ENCODE results near the gene USP5.
A peak's percentile ranks its signal among the peaks of the same experiment; 100 is the strongest.

USP5 gene

GRCh38 chr12:6899427-6899826 is 47.5 kb downstream of the USP5 start:
- CTCF ChIA-PET = interaction anchor here (1.0 to 2.4 kb wide), 5 partner anchors 8 to 31 kb away, joined by 3 to 11 read pairs (median 5); no protein-coding TSS in a partner anchor
- POLR2A ChIA-PET = no interaction called here
- no peak for DNase-seq
- H3K4me1 ChIP-seq (ENCODE audit: control extremely low read depth in 1 of 4, control insufficient read depth in 4 of 4, insufficient read depth in 4 of 4, low read length in 3 of 4) = peaks cover 13 to 33% (median 28%) of the 10 kb centered on the region in 4 experiments
- WGBS (ENCODE audit: insufficient coverage) = 61% methylated on average over 3 of the region's 5 CpGs
- H3K36me3 ChIP-seq (ENCODE audit: control insufficient read depth in 4 of 4, insufficient read depth in 4 of 4, low read length in 3 of 4) = no peaks in the 10 kb centered on the region
- no peak overlapping the region for H3K4me3 ChIP-seq (ENCODE audit: control insufficient read depth in 1 of 7, extremely low read depth in 1 of 7, insufficient read depth in 4 of 7, low read depth in 2 of 7, low read length in 6 of 7)
- peak overlapping the region in 1 of 2 experiments; percentile 55 for H3K27ac ChIP-seq (ENCODE audit: insufficient read depth in 1 of 2, low read depth in 1 of 2, low read length in 2 of 2, poor library complexity in 1 of 2, severe bottlenecking in 2 of 2)
- H3K27me3 ChIP-seq (replicated peaks in 2 of 5; ENCODE audit: control insufficient read depth in 4 of 5, insufficient read depth in 5 of 5, low read length in 4 of 5) = no peaks in the 10 kb centered on the region
- H3K9me3 ChIP-seq (ENCODE audit: control extremely low read depth in 1 of 5, control insufficient read depth in 4 of 5, insufficient read depth in 2 of 5, low read depth in 1 of 5, low read length in 4 of 5) = no peaks in the 10 kb centered on the region

- H3K27ac ChIP-seq (ENCODE audit: insufficient read depth in 1 of 2, low read depth in 1 of 2, low read length in 2 of 2, poor library complexity in 1 of 2, severe bottlenecking in 2 of 2) = peak overlapping the region in 1 of 2 experiments; percentile 55
- ChIA-PET POLR2A (interaction anchor here (0.7 kb wide), 1 partner anchor 8 kb away, joined by 3 read pairs; no protein-coding TSS in a partner anchor), CTCF (interaction anchor here (1.2 to 2.4 kb wide), 5 partner anchors 9 to 31 kb away, joined by 4 to 11 read pairs (median 7); no protein-coding TSS in a partner anchor)
- H3K36me3 ChIP-seq (ENCODE audit: control insufficient read depth in 4 of 4, insufficient read depth in 4 of 4, low read length in 3 of 4) = no peaks in the 10 kb centered on the region
- peaks cover 16 to 37% (median 32%) of the 10 kb centered on the region in 4 experiments for H3K4me1 ChIP-seq (ENCODE audit: control extremely low read depth in 1 of 4, control insufficient read depth in 4 of 4, insufficient read depth in 4 of 4, low read length in 3 of 4)
- H3K27me3 ChIP-seq (replicated peaks in 2 of 5; ENCODE audit: control insufficient read depth in 4 of 5, insufficient read depth in 5 of 5, low read length in 4 of 5) = no peaks in the 10 kb centered on the region
- 41% methylated on average over 9 of the region's 10 CpGs for WGBS (ENCODE audit: insufficient coverage)
- H3K4me3 ChIP-seq (ENCODE audit: control insufficient read depth in 1 of 7, extremely low read depth in 1 of 7, insufficient read depth in 4 of 7, low read depth in 2 of 7, low read length in 6 of 7) = no peak overlapping the region
- DNase-seq = peak; percentile 82 to 91 (median 90)
- no peaks in the 10 kb centered on the region for H3K9me3 ChIP-seq (ENCODE audit: control extremely low read depth in 1 of 5, control insufficient read depth in 4 of 5, insufficient read depth in 2 of 5, low read depth in 1 of 5, low read length in 4 of 5)
Measured at GRCh38 chr12:6899837-6900519, 48.0 kb downstream of the USP5 start.

- no peak overlapping the region for H3K4me3 ChIP-seq (ENCODE audit: control insufficient read depth in 1 of 7, extremely low read depth in 1 of 7, insufficient read depth in 4 of 7, low read depth in 2 of 7, low read length in 6 of 7)
- POLR2A ChIA-PET = interaction anchor here (0.7 to 1.3 kb wide), 2 partner anchors 11 to 42 kb away, joined by 3 to 6 read pairs; partner anchors contain the start of gene C12orf57
- WGBS (ENCODE audit: insufficient coverage) = 90% methylated on average over 2 of the region's 4 CpGs
- no peaks in the 10 kb centered on the region for H3K9me3 ChIP-seq (ENCODE audit: control extremely low read depth in 1 of 5, control insufficient read depth in 4 of 5, insufficient read depth in 2 of 5, low read depth in 1 of 5, low read length in 4 of 5)
- H3K4me1 ChIP-seq (ENCODE audit: control extremely low read depth in 1 of 4, control insufficient read depth in 4 of 4, insufficient read depth in 4 of 4, low read length in 3 of 4) = peaks cover 17 to 45% (median 40%) of the 10 kb centered on the region in 4 experiments
- H3K36me3 ChIP-seq (ENCODE audit: control insufficient read depth in 4 of 4, insufficient read depth in 4 of 4, low read length in 3 of 4) = peaks cover 0 to 10% (median under 1%) of the 10 kb centered on the region in 4 experiments
- no peak for DNase-seq
- no peaks in the 10 kb centered on the region for H3K27me3 ChIP-seq (replicated peaks in 2 of 5; ENCODE audit: control insufficient read depth in 4 of 5, insufficient read depth in 5 of 5, low read length in 4 of 5)
- CTCF ChIA-PET = interaction anchor here (0.6 to 12.4 kb wide), 7 partner anchors 8 to 209 kb away, joined by 3 to 105 read pairs (median 4); partner anchors contain the start of genes SPSB2 and TPI1
- no peak overlapping the region for H3K27ac ChIP-seq (ENCODE audit: insufficient read depth in 1 of 2, low read depth in 1 of 2, low read length in 2 of 2, poor library complexity in 1 of 2, severe bottlenecking in 2 of 2)
Measured at GRCh38 chr12:6902448-6902847, 50.5 kb downstream of the USP5 start.

- peak; percentile 35 to 86 (median 83) for DNase-seq
- peaks cover 17 to 45% (median 40%) of the 10 kb centered on the region in 4 experiments for H3K4me1 ChIP-seq (ENCODE audit: control extremely low read depth in 1 of 4, control insufficient read depth in 4 of 4, insufficient read depth in 4 of 4, low read length in 3 of 4)
- no peaks in the 10 kb centered on the region for H3K9me3 ChIP-seq (ENCODE audit: control extremely low read depth in 1 of 5, control insufficient read depth in 4 of 5, insufficient read depth in 2 of 5, low read depth in 1 of 5, low read length in 4 of 5)
- 0% methylated on average over 1 of the region's 1 CpG for WGBS (ENCODE audit: insufficient coverage)
- peak overlapping the region; percentile 93 to 97 for H3K27ac ChIP-seq (ENCODE audit: insufficient read depth in 1 of 2, low read depth in 1 of 2, low read length in 2 of 2, poor library complexity in 1 of 2, severe bottlenecking in 2 of 2)
- no peaks in the 10 kb centered on the region for H3K27me3 ChIP-seq (replicated peaks in 2 of 5; ENCODE audit: control insufficient read depth in 4 of 5, insufficient read depth in 5 of 5, low read length in 4 of 5)
- H3K4me3 ChIP-seq (ENCODE audit: control insufficient read depth in 1 of 7, extremely low read depth in 1 of 7, insufficient read depth in 4 of 7, low read depth in 2 of 7, low read length in 6 of 7) = peak overlapping the region in 2 of 7 experiments; percentile 70 to 85
- ChIA-PET POLR2A (no interaction called here), CTCF (interaction anchor here (0.8 to 12.4 kb wide), 6 partner anchors 9 to 33 kb away, joined by 3 to 105 read pairs (median 9); partner anchors contain the start of genes SPSB2 and TPI1)
- H3K36me3 ChIP-seq (ENCODE audit: control insufficient read depth in 4 of 4, insufficient read depth in 4 of 4, low read length in 3 of 4) = peaks cover 0 to 13% (median 3%) of the 10 kb centered on the region in 4 experiments
Measured at GRCh38 chr12:6903722-6904121, 51.8 kb downstream of the USP5 start.

- WGBS (ENCODE audit: insufficient coverage) = 5% methylated on average over 26 of the region's 34 CpGs
- Histone ChIP-seq H3K4me3 (ENCODE audit: control insufficient read depth in 1 of 7, extremely low read depth in 1 of 7, insufficient read depth in 4 of 7, low read depth in 2 of 7, low read length in 6 of 7) (peak within 1 kb of the TSS; percentile 54 to 87 (median 73)), H3K27ac (ENCODE audit: insufficient read depth in 1 of 2, low read depth in 1 of 2, low read length in 2 of 2, poor library complexity in 1 of 2, severe bottlenecking in 2 of 2) (peak within 1 kb of the TSS; percentile 93 to 97), H3K27me3 (replicated peaks in 2 of 5; ENCODE audit: control insufficient read depth in 4 of 5, insufficient read depth in 5 of 5, low read length in 4 of 5) (no peaks in the 10 kb centered on the region), H3K36me3 (ENCODE audit: control insufficient read depth in 4 of 4, insufficient read depth in 4 of 4, low read length in 3 of 4) (peaks cover 0 to 13% (median 3%) of the 10 kb centered on the region in 4 experiments), H3K4me1 (ENCODE audit: control extremely low read depth in 1 of 4, control insufficient read depth in 4 of 4, insufficient read depth in 4 of 4, low read length in 3 of 4) (peaks cover 17 to 39% (median 35%) of the 10 kb centered on the region in 4 experiments), H3K9me3 (ENCODE audit: control extremely low read depth in 1 of 5, control insufficient read depth in 4 of 5, insufficient read depth in 2 of 5, low read depth in 1 of 5, low read length in 4 of 5) (no peaks in the 10 kb centered on the region)
- ChIA-PET CTCF (interaction anchor here (0.6 to 12.4 kb wide), 9 partner anchors 10 to 204 kb away, joined by 3 to 105 read pairs (median 3); partner anchors contain the start of genes SPSB2 and TPI1), POLR2A (interaction anchor here (0.7 to 1.4 kb wide), 2 partner anchors 33 to 113 kb away, joined by 3 to 6 read pairs; no protein-coding TSS in a partner anchor)
- peak; percentile 96 to 98 (median 97) for DNase-seq
Measured at GRCh38 chr12:6904280-6905276, 52.6 kb downstream of the USP5 start, which contains the start of gene LRRC23. LRRC23 (plus strand) TSS chr12:6904822; CDS start chr12:6905634, 812 bp downstream.

- H3K4me3 ChIP-seq (ENCODE audit: control insufficient read depth in 1 of 7, extremely low read depth in 1 of 7, insufficient read depth in 4 of 7, low read depth in 2 of 7, low read length in 6 of 7) = peak overlapping the region in 6 of 7 experiments; percentile 70 to 87 (median 78)
- H3K27ac ChIP-seq (ENCODE audit: insufficient read depth in 1 of 2, low read depth in 1 of 2, low read length in 2 of 2, poor library complexity in 1 of 2, severe bottlenecking in 2 of 2) = peak overlapping the region; percentile 93 to 97
- DNase-seq = no peak
- H3K4me1 ChIP-seq (ENCODE audit: control extremely low read depth in 1 of 4, control insufficient read depth in 4 of 4, insufficient read depth in 4 of 4, low read length in 3 of 4) = peaks cover 15 to 29% (median 26%) of the 10 kb centered on the region in 4 experiments
- no peaks in the 10 kb centered on the region for H3K27me3 ChIP-seq (replicated peaks in 2 of 5; ENCODE audit: control insufficient read depth in 4 of 5, insufficient read depth in 5 of 5, low read length in 4 of 5)
- no peaks in the 10 kb centered on the region for H3K9me3 ChIP-seq (ENCODE audit: control extremely low read depth in 1 of 5, control insufficient read depth in 4 of 5, insufficient read depth in 2 of 5, low read depth in 1 of 5, low read length in 4 of 5)
- peaks cover 0 to 13% (median 3%) of the 10 kb centered on the region in 4 experiments for H3K36me3 ChIP-seq (ENCODE audit: control insufficient read depth in 4 of 4, insufficient read depth in 4 of 4, low read length in 3 of 4)
- ChIA-PET POLR2A (interaction anchor here (0.6 to 1.4 kb wide), 3 partner anchors 32 to 112 kb away, joined by 3 to 6 read pairs (median 4); no protein-coding TSS in a partner anchor), CTCF (interaction anchor here (0.7 to 12.4 kb wide), 7 partner anchors 12 to 203 kb away, joined by 3 to 105 read pairs (median 4); partner anchors contain the start of genes SPSB2 and TPI1)
- WGBS (ENCODE audit: insufficient coverage) = 94% methylated on average over 4 of the region's 5 CpGs
Measured at GRCh38 chr12:6905414-6906040, 53.6 kb downstream of the USP5 start.
